K562 (cell line): Measurements from ENCODE around the gene MEIOB. TPM values are rescaled to one million over a fixed set of nuclear protein-coding genes. Genes with fewer than 3 reads are reported as not detected.

Source experiments
- BCOR ChIP-seq: fragments of 450-650 bp; IDR thresholded peaks from 2 replicates; pipeline ENCODE4 v1.6.1; 2016
- BRD4 ChIP-seq: fragments of 200-600 bp; sonication (generic); IDR thresholded peaks from 2 replicates; pipeline ENCODE4 v1.6.1; 2017; ENCODE audit warnings: inconsistent platforms
- BRF1 ChIP-seq: IDR thresholded peaks from 3 replicates; pipeline ENCODE4 v1.6.1; 2011; ENCODE audit warnings: borderline replicate concordance, mild to moderate bottlenecking; ENCODE audit not compliant: insufficient read length; ENCODE audit errors: extremely low read depth
- CEBPG ChIP-seq, 3 experiments: fragments of 200-800 bp in 1 of 3; sonication (Bioruptor generic) in 1 of 3; sonication (generic) in 1 of 3; formaldehyde crosslinking in 1 of 3; IDR thresholded peaks in 2 of 3; conservative IDR thresholded peaks in 1 of 3; 2 replicates each; pipeline versions ENCODE4 v1.6.1 to v1.8.0; 2016 to 2022; ENCODE audit warnings: missing compliant biosample characterization in 2 of 3, missing genetic modification characterization in 2 of 3, mild to moderate bottlenecking in 1 of 3, missing genetic modification reagents in 1 of 3
- CHD2 ChIP-seq: IDR thresholded peaks from 2 replicates; pipeline ENCODE4 v1.6.1; 2011; ENCODE audit warnings: low read depth, low read length
- CSDE1 ChIP-seq, 2 experiments: fragments of 450-650 bp; IDR thresholded peaks; 2 replicates each; pipeline ENCODE4 v1.6.1; 2016; ENCODE audit warnings: mild to moderate bottlenecking in 1 of 2
- EWSR1 ChIP-seq: fragments of 450-650 bp; IDR thresholded peaks from 2 replicates; pipeline ENCODE4 v1.6.1; 2018; ENCODE audit warnings: borderline replicate concordance, mild to moderate bottlenecking, low read depth, moderate library complexity; ENCODE audit not compliant: partially characterized antibody
- IFI16 ChIP-seq: fragments of 250-450 bp; sonication (Bioruptor Pico); IDR thresholded peaks from 2 replicates; pipeline ENCODE4 v2.1.2; 2022; ENCODE audit warnings: mild to moderate bottlenecking, inconsistent platforms
- JUND ChIP-seq, 2 experiments: IDR thresholded peaks; 2 replicates in 1 of 2; 3 replicates in 1 of 2; pipeline ENCODE4 v1.6.1; 2011; ENCODE audit warnings: borderline replicate concordance in 2 of 2, low read depth in 2 of 2, low read length in 2 of 2, improper control_type of control experiment in 1 of 2, missing biosample characterization in 1 of 2, missing genetic modification characterization in 1 of 2, missing genetic modification reagents in 1 of 2
- L3MBTL2 ChIP-seq: fragments of 450-650 bp; IDR thresholded peaks from 2 replicates; pipeline ENCODE4 v1.6.1; 2016; ENCODE audit warnings: mild to moderate bottlenecking, moderate library complexity
- MAX ChIP-seq: sonication (generic); formaldehyde crosslinking; IDR thresholded peaks from 2 replicates; pipeline ENCODE4 v1.9.0; 2022; ENCODE audit warnings: mild to moderate bottlenecking, missing genetic modification reagents
- NCOR1 ChIP-seq: fragments of 450-650 bp; IDR thresholded peaks from 2 replicates; pipeline ENCODE4 v1.6.1; 2016; ENCODE audit warnings: mild to moderate bottlenecking, moderate library complexity
- NFE2L1 ChIP-seq: fragments of 450-650 bp; IDR thresholded peaks from 2 replicates; pipeline ENCODE4 v1.6.1; 2016; ENCODE audit warnings: missing genetic modification characterization, low read depth, mild to moderate bottlenecking, missing compliant biosample characterization, moderate library complexity, borderline replicate concordance
- NFYB ChIP-seq: IDR thresholded peaks from 2 replicates; pipeline ENCODE4 v1.6.1; 2011; ENCODE audit warnings: mild to moderate bottlenecking, moderate library complexity; ENCODE audit not compliant: insufficient read length; ENCODE audit errors: extremely low read depth
- PKNOX1 ChIP-seq: fragments of 450-650 bp; IDR thresholded peaks from 2 replicates; pipeline ENCODE4 v1.6.1; 2016
- POLR2B ChIP-seq: fragments of 450-650 bp; IDR thresholded peaks from 2 replicates; pipeline ENCODE4 v1.6.1; 2018; ENCODE audit warnings: low read depth; ENCODE audit not compliant: partially characterized antibody
- PTRF ChIP-seq: fragments of 450-650 bp; IDR thresholded peaks from 2 replicates; pipeline ENCODE4 v1.6.1; 2016; ENCODE audit warnings: mild to moderate bottlenecking, missing genetic modification characterization, missing compliant biosample characterization
- SIN3A ChIP-seq, 2 experiments: fragments of 150-350 bp in 1 of 2; IDR thresholded peaks; 2 replicates each; pipeline ENCODE4 v1.6.1; 2011 to 2016; ENCODE audit warnings: borderline replicate concordance in 2 of 2, low read depth in 2 of 2, low read length in 2 of 2, mild to moderate bottlenecking in 2 of 2, moderate library complexity in 2 of 2; ENCODE audit not compliant: control insufficient read depth in 1 of 2
- SMAD2 ChIP-seq: fragments of 150-350 bp; IDR thresholded peaks from 2 replicates; pipeline ENCODE4 v1.6.1; 2014; ENCODE audit warnings: low read depth, mild to moderate bottlenecking, low read length
- SRSF9 ChIP-seq: fragments of 200-400 bp; formaldehyde crosslinking; IDR thresholded peaks from 2 replicates; pipeline ENCODE4 v1.6.1; 2017; ENCODE audit warnings: low read depth, low read length, borderline replicate concordance
- TCF3 ChIP-seq: sonication (generic); formaldehyde crosslinking; IDR thresholded peaks from 2 replicates; pipeline ENCODE4 v1.4.0; 2020; ENCODE audit warnings: mild to moderate bottlenecking, missing genetic modification reagents
- TEAD4 ChIP-seq, 2 experiments: sonication (generic) in 1 of 2; formaldehyde crosslinking in 1 of 2; IDR thresholded peaks; 2 replicates each; pipeline versions ENCODE4 v1.6.1 to v1.8.0; 2012 to 2022; ENCODE audit warnings: borderline replicate concordance in 1 of 2, inconsistent platforms in 1 of 2, low read length in 1 of 2, mild to moderate bottlenecking in 1 of 2, missing genetic modification reagents in 1 of 2
- VEZF1 ChIP-seq: fragments of 200-800 bp; sonication (Bioruptor generic); IDR thresholded peaks from 2 replicates; pipeline ENCODE4 v1.6.1; 2017; ENCODE audit warnings: missing genetic modification characterization, missing compliant biosample characterization
- WHSC1 ChIP-seq: IDR thresholded peaks from one replicate; pipeline ENCODE4 v1.6.1; 2012; ENCODE audit warnings: low read length, control low read depth, inconsistent platforms
- ZNF232 ChIP-seq: sonication (generic); formaldehyde crosslinking; IDR thresholded peaks from 2 replicates; pipeline ENCODE4 v1.8.0; 2022; ENCODE audit warnings: mild to moderate bottlenecking, missing genetic modification reagents
- ZNF239 ChIP-seq: fragments of 250-450 bp; sonication (Bioruptor Pico); IDR thresholded peaks from 2 replicates; pipeline ENCODE4 v1.4.0; 2020; ENCODE audit warnings: mild to moderate bottlenecking
- polyA plus RNA-seq, 8 experiments: library from polyadenylated mRNA; depleted of rRNA in 4 of 8; stranded (reverse) in 5 of 8; unstranded in 3 of 8; fragments of >200 nt; fragmentation: Nextera tagmentation in 2 of 8; fragmentation: Illumina TruSeq in 1 of 8; extraction: Ambion mirVana in 2 of 8; extraction: Trizol in 1 of 8; gene quantifications; 2 replicates each; pipeline versions ENCODE4 v1.2.1 to v1.2.3, GENCODE V29; 2011 to 2014; ENCODE audit warnings: inconsistent platforms in 1 of 8, missing spikeins in 1 of 8
- total RNA-seq, 7 experiments: library from RNA; depleted of rRNA in 6 of 7; stranded (reverse); fragments of >200 nt in 6 of 7; fragmentation: Illumina TruSeq in 2 of 7; extraction: Trizol in 2 of 7; gene quantifications; 2 replicates each; pipeline versions ENCODE4 v1.2.1 to v1.2.3, GENCODE V29; 2011 to 2021; ENCODE audit warnings: low replicate concordance in 1 of 7

The MEIOB gene
- total and polyA plus RNA-seq, 9 of the 15 experiments (the other 6 are each of a cell fraction or from before 2014, with no cell fraction given) = 25.4 to 203 (median 97.6) TPM

GRCh38 chr16:1871974-1872635, at the start of gene MEIOB (continued):
- TF ChIP-seq PKNOX1 (peak; percentile 23; the same call in 1 of the 2 replicates), NFE2L1 (tag) (no peak), SRSF9 (no peak), SMAD2 (no peak), NFYB (no peak), CHD2 (no peak), ZNF232 (CRISPR knock-in tag) (no peak), CEBPG (CRISPR knock-in tag; IDR thresholded peaks at IDR 0.05) (no peak), CEBPG (tag; conservative IDR thresholded peaks at IDR 0.05 in 1 of 2, IDR thresholded peaks at IDR 0.05 in 1 of 2) (no peak), TEAD4 (IDR thresholded peaks at IDR 0.05; ENCODE audit: low read length) (no peak), TEAD4 (CRISPR knock-in tag; IDR thresholded peaks at IDR 0.05; ENCODE audit: borderline replicate concordance) (no peak), BCOR (peak; percentile 73; the same call in 1 of the 2 replicates), BRF1 (no peak), POLR2B (peak; percentile 67), SIN3A (IDR thresholded peaks at IDR 0.05; ENCODE audit: borderline replicate concordance in 2 of 2, control insufficient read depth in 1 of 2, low read depth in 2 of 2, low read length in 2 of 2) (no peak; a peak in 1 of 4 replicates), MAX (CRISPR knock-in tag) (peak; percentile 72), NCOR1 (no peak), WHSC1 (no peak), BRD4 (no peak), CSDE1 (IDR thresholded peaks at IDR 0.05) (no peak), EWSR1 (no peak), L3MBTL2 (peak; percentile 99), VEZF1 (CRISPR knock-in tag) (peak; percentile 88), JUND (IDR thresholded peaks at IDR 0.05; ENCODE audit: borderline replicate concordance, low read depth, low read length) (0 out of 2 replicates have a peak, but pooled peaks have one; percentile 8), JUND (tag; IDR thresholded peaks at IDR 0.05; ENCODE audit: borderline replicate concordance, low read depth, low read length) (no peak), PTRF (tag) (no peak), IFI16 (no peak), ZNF239 (CRISPR knock-in tag) (no peak), TCF3 (CRISPR knock-in tag) (no peak)
